ENCODE results near the gene COMMD6. TPM values are rescaled to one million over a fixed set of nuclear protein-coding genes. Genes with fewer than 3 reads are reported as not detected.

COMMD6 gene
- total RNA-seq, 1 donor from 2014 or later = 155 TPM

DNA sequence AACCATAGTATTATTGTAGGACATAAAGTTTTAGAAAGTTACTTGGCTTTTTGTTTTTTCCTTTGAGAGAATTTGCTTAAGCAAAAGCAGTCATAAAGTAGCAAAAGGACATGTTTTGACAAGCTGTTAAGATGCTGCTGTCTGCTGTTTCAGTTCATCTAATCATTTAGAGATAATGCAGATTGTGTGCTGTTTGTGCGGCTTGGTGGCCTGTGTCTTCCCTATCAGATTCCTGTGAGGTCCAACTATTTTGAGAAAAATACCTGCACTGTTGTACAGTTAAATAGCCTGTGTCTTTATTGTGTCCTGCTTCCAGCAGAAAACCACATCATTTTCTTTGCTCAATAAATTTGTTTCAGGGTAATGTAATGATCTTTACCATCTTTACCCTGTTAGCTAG is 31.9 kb upstream of the COMMD6 start:
- no peak for DNase-seq (ENCODE audit: low read depth)
- TF ChIP-seq, protein P1, sequence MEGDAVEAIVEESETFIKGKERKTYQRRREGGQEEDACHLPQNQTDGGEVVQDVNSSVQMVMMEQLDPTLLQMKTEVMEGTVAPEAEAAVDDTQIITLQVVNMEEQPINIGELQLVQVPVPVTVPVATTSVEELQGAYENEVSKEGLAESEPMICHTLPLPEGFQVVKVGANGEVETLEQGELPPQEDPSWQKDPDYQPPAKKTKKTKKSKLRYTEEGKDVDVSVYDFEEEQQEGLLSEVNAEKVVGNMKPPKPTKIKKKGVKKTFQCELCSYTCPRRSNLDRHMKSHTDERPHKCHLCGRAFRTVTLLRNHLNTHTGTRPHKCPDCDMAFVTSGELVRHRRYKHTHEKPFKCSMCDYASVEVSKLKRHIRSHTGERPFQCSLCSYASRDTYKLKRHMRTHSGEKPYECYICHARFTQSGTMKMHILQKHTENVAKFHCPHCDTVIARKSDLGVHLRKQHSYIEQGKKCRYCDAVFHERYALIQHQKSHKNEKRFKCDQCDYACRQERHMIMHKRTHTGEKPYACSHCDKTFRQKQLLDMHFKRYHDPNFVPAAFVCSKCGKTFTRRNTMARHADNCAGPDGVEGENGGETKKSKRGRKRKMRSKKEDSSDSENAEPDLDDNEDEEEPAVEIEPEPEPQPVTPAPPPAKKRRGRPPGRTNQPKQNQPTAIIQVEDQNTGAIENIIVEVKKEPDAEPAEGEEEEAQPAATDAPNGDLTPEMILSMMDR (IDR thresholded peaks at IDR 0.05; ENCODE audit: insufficient read depth, low read length, poor library complexity, severe bottlenecking) = no peak
- H3K4me3 ChIP-seq (ENCODE audit: low read depth, low read length) = no peak overlapping the region
- H3K27me3 ChIP-seq (ENCODE audit: control insufficient read depth, insufficient read depth, low read length) = no peaks in the 10 kb centered on the region
- H3K36me3 ChIP-seq (ENCODE audit: control insufficient read depth, insufficient read depth, low read length) = no peaks in the 10 kb centered on the region

DNA sequence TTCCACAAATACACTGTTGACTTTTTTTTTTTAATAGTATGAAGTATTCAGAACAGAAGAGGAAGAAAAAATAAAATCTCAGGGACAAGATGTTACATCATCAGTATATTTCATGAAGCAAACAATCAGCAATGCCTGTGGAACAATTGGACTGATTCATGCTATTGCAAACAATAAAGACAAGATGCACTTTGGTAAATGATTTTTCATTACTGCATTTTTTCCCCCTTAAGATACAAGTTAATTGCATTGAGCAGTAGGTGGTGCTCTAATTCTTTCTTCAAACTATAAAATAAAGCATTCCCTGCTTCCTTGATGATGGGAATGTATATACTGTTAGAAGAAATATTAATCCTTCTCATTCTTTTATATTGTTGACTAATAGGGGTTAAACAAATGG is 29.0 kb upstream of the COMMD6 start:
- no peaks in the 10 kb centered on the region for H3K36me3 ChIP-seq (ENCODE audit: control insufficient read depth, insufficient read depth, low read length)
- no peaks in the 10 kb centered on the region for H3K27me3 ChIP-seq (ENCODE audit: control insufficient read depth, insufficient read depth, low read length)
- TF ChIP-seq, protein P1 (IDR thresholded peaks at IDR 0.05; ENCODE audit: insufficient read depth, low read length, poor library complexity, severe bottlenecking) = peak; percentile 37
- DNase-seq (ENCODE audit: low read depth) = no peak
- H3K4me3 ChIP-seq (ENCODE audit: low read depth, low read length) = no peak overlapping the region

DNA sequence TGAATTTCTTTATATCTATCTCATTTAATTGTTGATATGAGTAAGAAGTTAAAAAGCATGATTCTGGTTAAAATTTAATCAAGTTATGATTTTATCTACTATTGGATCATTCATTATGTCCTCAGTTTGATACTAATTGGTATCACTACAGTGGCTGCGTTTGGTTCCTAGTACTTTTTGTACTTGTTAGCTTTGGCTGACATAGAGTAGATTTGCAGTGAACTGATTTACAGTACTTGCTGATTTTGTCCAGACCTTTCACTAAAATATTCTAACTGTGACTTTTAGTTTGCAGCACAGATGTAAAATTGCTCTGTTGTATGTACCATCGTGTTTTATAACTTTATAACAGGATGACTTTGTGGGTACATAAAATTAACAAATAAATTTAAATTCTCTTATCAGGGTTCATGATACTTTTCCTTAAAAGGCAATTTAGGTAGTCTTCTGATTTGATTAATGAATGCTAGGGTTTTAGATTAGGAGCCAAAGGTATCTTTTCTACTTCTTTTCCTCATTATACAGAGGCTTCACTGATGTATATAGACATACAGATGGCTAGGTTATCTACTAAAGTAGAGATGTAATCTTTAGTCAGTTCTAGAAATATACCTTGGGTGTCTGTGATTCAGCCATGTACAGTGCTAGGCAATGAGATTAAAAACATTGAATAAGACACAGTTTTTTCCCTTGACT is 20.7 kb upstream of the COMMD6 start:
- Histone ChIP-seq H3K36me3 (ENCODE audit: control insufficient read depth, insufficient read depth, low read length) (no peaks in the 10 kb centered on the region), H3K27me3 (ENCODE audit: control insufficient read depth, insufficient read depth, low read length) (no peaks in the 10 kb centered on the region), H3K4me3 (ENCODE audit: low read depth, low read length) (no peak overlapping the region)
- DNase-seq (ENCODE audit: low read depth) = no peak
- TF ChIP-seq, protein P1 (IDR thresholded peaks at IDR 0.05; ENCODE audit: insufficient read depth, low read length, poor library complexity, severe bottlenecking) = no peak

DNA sequence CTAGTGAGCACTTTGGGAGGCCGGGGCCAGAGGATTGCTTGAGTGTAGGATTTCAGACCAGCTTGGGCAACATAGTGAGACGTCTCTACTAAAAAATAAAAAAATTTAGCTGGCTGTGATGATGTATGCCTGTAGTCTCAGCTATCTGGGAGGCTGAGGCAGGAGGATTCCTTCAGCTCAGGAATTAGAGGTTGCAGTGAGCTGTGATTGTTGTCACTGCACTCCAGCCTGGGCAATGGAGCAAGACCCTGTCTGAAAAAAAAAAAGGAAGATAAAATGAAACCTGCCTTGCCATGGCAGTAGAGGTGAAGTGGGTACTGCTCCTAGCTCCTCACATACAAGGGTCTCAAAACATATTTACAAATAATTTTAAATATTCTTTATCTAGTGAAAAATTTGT is 19.3 kb upstream of the COMMD6 start:
- Histone ChIP-seq H3K27me3 (ENCODE audit: control insufficient read depth, insufficient read depth, low read length) (no peaks in the 10 kb centered on the region), H3K36me3 (ENCODE audit: control insufficient read depth, insufficient read depth, low read length) (no peaks in the 10 kb centered on the region), H3K4me3 (ENCODE audit: low read depth, low read length) (no peak overlapping the region)
- TF ChIP-seq, protein P1 (IDR thresholded peaks at IDR 0.05; ENCODE audit: insufficient read depth, low read length, poor library complexity, severe bottlenecking) = no peak
- DNase-seq (ENCODE audit: low read depth) = no peak

DNA sequence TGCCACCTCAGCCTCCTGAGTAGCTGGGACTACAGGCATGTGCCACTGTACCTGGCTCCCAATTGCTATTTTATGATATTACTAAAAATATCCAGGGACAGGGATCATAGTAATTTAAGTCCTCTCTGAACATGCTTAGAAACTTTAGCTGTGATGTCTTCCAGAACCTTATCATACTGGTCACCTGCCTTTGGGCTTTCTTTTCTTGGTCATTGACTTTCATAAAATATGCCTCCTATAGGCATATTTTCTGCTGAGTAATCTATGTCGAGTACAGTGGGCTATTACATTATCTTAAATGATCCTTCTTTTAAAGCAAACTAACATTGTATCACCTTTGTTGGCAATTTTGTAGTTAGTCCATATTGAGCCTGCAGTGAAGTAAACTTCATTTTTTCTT is 18.2 kb upstream of the COMMD6 start:
- no peak for DNase-seq (ENCODE audit: low read depth)
- Histone ChIP-seq H3K36me3 (ENCODE audit: control insufficient read depth, insufficient read depth, low read length) (no peaks in the 10 kb centered on the region), H3K4me3 (ENCODE audit: low read depth, low read length) (no peak overlapping the region), H3K27me3 (ENCODE audit: control insufficient read depth, insufficient read depth, low read length) (no peaks in the 10 kb centered on the region)
- TF ChIP-seq, protein P1 (IDR thresholded peaks at IDR 0.05; ENCODE audit: insufficient read depth, low read length, poor library complexity, severe bottlenecking) = no peak

DNA sequence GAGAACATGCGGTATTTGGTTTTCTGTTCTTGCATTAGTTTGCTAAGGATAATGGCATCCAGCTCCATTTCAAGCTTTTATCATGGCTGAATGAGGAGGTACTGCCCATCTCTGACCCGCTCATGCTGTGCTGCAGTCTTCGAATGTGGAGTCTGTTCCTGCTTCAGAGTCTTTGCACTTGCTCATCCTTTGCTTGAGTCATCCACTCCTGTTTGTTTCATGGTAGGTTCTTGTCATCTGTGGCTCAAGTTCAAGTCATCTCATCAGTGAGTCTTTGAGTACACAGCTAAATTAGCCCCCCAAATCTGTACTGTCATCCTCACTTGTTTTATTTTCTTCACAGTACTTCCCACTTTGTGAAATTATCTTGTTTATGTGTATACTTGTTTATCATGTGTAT is 17.3 kb upstream of the COMMD6 start:
- no peak overlapping the region for H3K4me3 ChIP-seq (ENCODE audit: low read depth, low read length)
- no peaks in the 10 kb centered on the region for H3K36me3 ChIP-seq (ENCODE audit: control insufficient read depth, insufficient read depth, low read length)
- H3K27me3 ChIP-seq (ENCODE audit: control insufficient read depth, insufficient read depth, low read length) = no peaks in the 10 kb centered on the region
- no peak for DNase-seq (ENCODE audit: low read depth)
- TF ChIP-seq, protein P1 (IDR thresholded peaks at IDR 0.05; ENCODE audit: insufficient read depth, low read length, poor library complexity, severe bottlenecking) = no peak

Data from kidney epithelial cell (primary cell).